ENCODE measurements around the gene MAP7.

Gene MAP7

DNA sequence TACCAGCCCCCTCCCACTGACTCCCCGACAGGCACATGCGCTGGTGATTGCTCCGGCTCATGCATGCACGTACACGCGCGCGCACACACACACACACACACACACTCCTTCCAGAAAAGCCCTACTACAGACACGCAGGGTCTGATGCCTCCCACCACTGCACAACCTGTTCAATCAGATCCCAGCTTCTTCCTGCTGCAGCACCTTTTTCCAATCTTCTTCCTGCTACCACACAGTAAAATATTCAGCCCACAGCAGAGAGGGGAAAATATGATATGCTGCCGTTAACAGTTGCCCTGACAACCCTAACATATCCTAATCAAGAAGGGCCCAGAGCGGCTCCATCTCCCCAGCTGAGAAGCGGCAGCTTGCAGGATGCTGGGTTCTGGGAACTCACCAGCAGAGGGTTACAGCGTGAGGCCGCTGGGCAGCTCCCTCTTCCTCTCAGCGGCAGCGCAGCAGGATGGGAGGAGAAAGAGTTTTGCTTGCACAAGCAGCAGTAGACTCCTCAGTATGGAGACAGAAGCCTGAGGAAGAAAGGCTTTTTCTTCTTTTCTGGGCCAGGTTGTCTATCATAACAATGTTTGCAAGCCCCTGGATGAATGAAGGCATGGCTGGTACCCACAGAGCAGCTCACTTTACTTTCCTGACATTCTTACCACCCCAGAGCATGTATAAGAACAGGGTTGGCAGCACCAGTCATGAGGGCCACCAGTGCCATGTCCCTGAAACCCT, 23.9 kb downstream of the MAP7 start:
- DNase-seq (ENCODE audit: insufficient read length) (no peak), FAIRE-seq (no peak)
- TF ChIP-seq POLR2AphosphoS5 (IDR thresholded peaks at IDR 0.05; ENCODE audit: low read depth, low read length) (no peak), TAF1 (IDR thresholded peaks at IDR 0.05; ENCODE audit: borderline replicate concordance, low read depth, low read length) (no peak), POLR2A (IDR thresholded peaks at IDR 0.05; ENCODE audit: low read depth, low read length) (no peak)

DNA sequence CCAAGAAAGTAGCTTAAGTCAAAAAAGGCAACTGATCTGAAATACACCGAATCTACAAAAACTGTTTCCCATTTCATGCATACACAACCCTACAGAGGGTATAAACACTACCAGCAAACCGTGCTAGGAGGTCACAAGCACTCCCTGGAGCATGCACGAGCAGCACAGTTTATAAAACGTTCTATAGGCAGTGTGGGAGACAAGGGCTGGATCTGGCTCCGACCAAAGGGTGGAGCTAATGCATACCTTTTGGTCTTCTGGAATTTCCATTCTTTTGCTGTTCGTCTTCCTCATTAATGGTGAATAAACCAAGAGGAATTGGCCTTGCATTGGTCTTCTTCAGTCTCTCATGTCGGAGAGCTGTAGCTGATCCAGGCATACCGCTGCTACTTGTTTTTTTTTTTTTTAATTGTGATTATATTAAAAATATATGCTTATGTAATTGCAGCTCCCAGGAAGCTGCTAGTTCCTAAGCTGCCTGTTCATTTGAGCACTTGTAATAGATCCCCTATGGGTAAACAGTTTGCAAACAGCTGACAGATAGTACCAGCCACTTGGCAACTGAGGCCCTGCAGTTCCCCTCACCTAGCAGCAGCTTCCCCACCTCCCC, 24.5 kb downstream of the MAP7 start:
- peak; percentile 63 for FAIRE-seq
- TF ChIP-seq POLR2AphosphoS5 (IDR thresholded peaks at IDR 0.05; ENCODE audit: low read depth, low read length) (no peak), TAF1 (IDR thresholded peaks at IDR 0.05; ENCODE audit: borderline replicate concordance, low read depth, low read length) (no peak), POLR2A (IDR thresholded peaks at IDR 0.05; ENCODE audit: low read depth, low read length) (no peak)
- no peak for DNase-seq (ENCODE audit: insufficient read length)

DNA sequence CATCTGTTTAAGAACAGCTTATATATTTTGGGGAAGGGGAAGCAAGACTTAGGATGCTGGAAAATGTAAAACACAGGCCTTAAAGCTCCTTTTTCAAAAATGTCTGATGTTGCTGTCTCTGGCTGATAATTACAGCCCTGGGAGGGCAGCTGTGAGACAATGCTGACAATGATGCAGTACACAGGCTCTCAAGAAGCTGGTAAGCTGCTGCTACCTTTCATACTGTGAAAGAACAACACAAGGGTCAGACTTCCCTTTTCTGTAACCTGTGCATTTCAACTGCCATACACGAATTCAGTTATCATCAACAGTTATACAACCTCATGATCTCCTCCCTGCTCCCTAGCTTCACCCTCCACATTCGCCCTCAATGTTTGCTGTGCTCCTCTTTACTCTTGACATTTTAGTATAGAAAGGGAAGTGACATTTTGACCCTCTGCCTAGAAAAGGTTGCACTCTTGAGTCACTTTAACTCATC, 25.2 kb downstream of the MAP7 start:
- FAIRE-seq (no peak), DNase-seq (ENCODE audit: insufficient read length) (no peak)
- TF ChIP-seq TAF1 (IDR thresholded peaks at IDR 0.05; ENCODE audit: borderline replicate concordance, low read depth, low read length) = no peak
- no peak for TF ChIP-seq POLR2AphosphoS5 (IDR thresholded peaks at IDR 0.05; ENCODE audit: low read depth, low read length)
- TF ChIP-seq POLR2A (IDR thresholded peaks at IDR 0.05; ENCODE audit: low read depth, low read length) = no peak

GRCh38 chr6:136524339-136524935, 25.8 kb downstream of the MAP7 start:
- FAIRE-seq = no peak
- DNase-seq (ENCODE audit: insufficient read length) = no peak
- TF ChIP-seq POLR2AphosphoS5 (IDR thresholded peaks at IDR 0.05; ENCODE audit: low read depth, low read length) (no peak), POLR2A (IDR thresholded peaks at IDR 0.05; ENCODE audit: low read depth, low read length) (no peak), TAF1 (IDR thresholded peaks at IDR 0.05; ENCODE audit: borderline replicate concordance, low read depth, low read length) (no peak)

DNA sequence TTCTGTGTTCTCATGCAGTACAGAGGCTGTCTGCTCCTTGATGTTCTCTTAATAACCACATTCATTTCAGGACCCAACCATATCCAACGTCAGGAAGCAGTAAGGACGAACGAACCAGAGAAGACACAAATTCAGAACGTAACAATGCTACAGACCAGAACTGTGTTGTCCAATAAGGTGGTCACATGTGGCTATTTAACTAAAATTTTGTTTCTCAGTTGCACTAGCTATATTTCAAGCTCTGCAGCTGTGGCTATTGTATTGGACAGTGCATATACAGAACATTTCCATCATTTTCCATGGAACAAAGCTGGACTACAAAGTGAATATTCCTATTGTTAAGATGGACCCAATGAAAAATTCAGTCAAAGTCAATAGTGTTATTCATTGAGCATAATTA, 27.0 kb downstream of the MAP7 start:
- TF ChIP-seq TAF1 (IDR thresholded peaks at IDR 0.05; ENCODE audit: borderline replicate concordance, low read depth, low read length) = no peak
- TF ChIP-seq POLR2AphosphoS5 (IDR thresholded peaks at IDR 0.05; ENCODE audit: low read depth, low read length) = no peak
- no peak for TF ChIP-seq POLR2A (IDR thresholded peaks at IDR 0.05; ENCODE audit: low read depth, low read length)
- FAIRE-seq (no peak), DNase-seq (ENCODE audit: insufficient read length) (no peak)

- FAIRE-seq (no peak), DNase-seq (ENCODE audit: insufficient read length) (no peak)
- TF ChIP-seq POLR2A (IDR thresholded peaks at IDR 0.05; ENCODE audit: low read depth, low read length) (no peak), POLR2AphosphoS5 (IDR thresholded peaks at IDR 0.05; ENCODE audit: low read depth, low read length) (no peak), TAF1 (IDR thresholded peaks at IDR 0.05; ENCODE audit: borderline replicate concordance, low read depth, low read length) (no peak)
Measured at GRCh38 chr6:136522636-136523035, 27.6 kb downstream of the MAP7 start.

DNA sequence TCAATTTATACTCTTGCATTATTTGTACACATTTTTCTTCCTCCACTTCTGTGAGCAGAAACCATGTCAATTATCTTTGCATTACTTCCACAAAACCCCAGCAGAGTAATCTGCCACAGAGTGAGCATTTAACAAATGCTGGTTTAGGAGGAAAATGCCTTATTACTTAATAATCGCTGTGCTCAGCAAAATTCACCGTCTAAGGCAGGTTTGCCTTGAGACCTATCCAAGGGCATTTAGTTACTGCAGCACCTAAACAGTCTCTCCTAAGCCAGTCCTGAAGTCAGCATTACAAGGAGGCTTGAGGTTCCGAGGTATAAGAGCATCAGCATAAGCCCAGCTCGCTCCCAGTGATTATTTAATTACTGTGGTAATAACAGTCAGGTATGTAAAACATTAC, 28.3 kb downstream of the MAP7 start:
- FAIRE-seq (no peak), DNase-seq (ENCODE audit: insufficient read length) (no peak)
- TF ChIP-seq POLR2A (IDR thresholded peaks at IDR 0.05; ENCODE audit: low read depth, low read length) (no peak), POLR2AphosphoS5 (IDR thresholded peaks at IDR 0.05; ENCODE audit: low read depth, low read length) (no peak), TAF1 (IDR thresholded peaks at IDR 0.05; ENCODE audit: borderline replicate concordance, low read depth, low read length) (no peak)

GRCh38 chr6:136521427-136521826, 28.8 kb downstream of the MAP7 start:
- DNase-seq (ENCODE audit: insufficient read length) (no peak), FAIRE-seq (no peak)
- TF ChIP-seq TAF1 (IDR thresholded peaks at IDR 0.05; ENCODE audit: borderline replicate concordance, low read depth, low read length) (no peak), POLR2AphosphoS5 (IDR thresholded peaks at IDR 0.05; ENCODE audit: low read depth, low read length) (no peak), POLR2A (IDR thresholded peaks at IDR 0.05; ENCODE audit: low read depth, low read length) (no peak)

- DNase-seq (ENCODE audit: insufficient read length) (no peak), FAIRE-seq (no peak)
- no peak for TF ChIP-seq POLR2A (IDR thresholded peaks at IDR 0.05; ENCODE audit: low read depth, low read length)
- TF ChIP-seq TAF1 (IDR thresholded peaks at IDR 0.05; ENCODE audit: borderline replicate concordance, low read depth, low read length) = no peak
- no peak for TF ChIP-seq POLR2AphosphoS5 (IDR thresholded peaks at IDR 0.05; ENCODE audit: low read depth, low read length)
Measured at GRCh38 chr6:136520517-136520916, 29.7 kb downstream of the MAP7 start.

GRCh38 chr6:136517582-136517981, 32.6 kb downstream of the MAP7 start:
- no peak for TF ChIP-seq POLR2AphosphoS5 (IDR thresholded peaks at IDR 0.05; ENCODE audit: low read depth, low read length)
- no peak for TF ChIP-seq POLR2A (IDR thresholded peaks at IDR 0.05; ENCODE audit: low read depth, low read length)
- TF ChIP-seq TAF1 (IDR thresholded peaks at IDR 0.05; ENCODE audit: borderline replicate concordance, low read depth, low read length) = no peak
- DNase-seq (ENCODE audit: insufficient read length) = no peak
- no peak for FAIRE-seq

- TF ChIP-seq TAF1 (IDR thresholded peaks at IDR 0.05; ENCODE audit: borderline replicate concordance, low read depth, low read length) (no peak), POLR2AphosphoS5 (IDR thresholded peaks at IDR 0.05; ENCODE audit: low read depth, low read length) (no peak), POLR2A (IDR thresholded peaks at IDR 0.05; ENCODE audit: low read depth, low read length) (no peak)
- DNase-seq (ENCODE audit: insufficient read length) (no peak), FAIRE-seq (no peak)
Measured at GRCh38 chr6:136517002-136517401, 33.2 kb downstream of the MAP7 start.

All from GM12892 (cell line).